BLaER1 treated with 17β-estradiol and CSF1 and Interleukin-3, amounts not matched to agents 10 nM and 100 nM (cell line): ENCODE data around the gene ACCS.

Experiments used
- H3K27ac ChIP-seq, 11 experiments: shearing (Covaris generic); formaldehyde crosslinking; 2 replicates each; pipeline ENCODE4 v1.8.1; 2022
- H3K27me3 ChIP-seq, 11 experiments: shearing (Covaris generic); formaldehyde crosslinking; 2 replicates each; pipeline ENCODE4 v1.8.1; 2022
- H3K36me3 ChIP-seq, 11 experiments: shearing (Covaris generic); formaldehyde crosslinking; 2 replicates each; pipeline ENCODE4 v1.8.1; 2022
- H3K4me1 ChIP-seq, 10 experiments: shearing (Covaris generic); formaldehyde crosslinking; 2 replicates each; pipeline ENCODE4 v1.8.1; 2022
- H3K4me2 ChIP-seq, 11 experiments: shearing (Covaris generic); formaldehyde crosslinking; 2 replicates each; pipeline ENCODE4 v1.8.1; 2022
- H3K4me3 ChIP-seq, 10 experiments: shearing (Covaris generic); formaldehyde crosslinking; 2 replicates each; pipeline ENCODE4 v1.8.1; 2022
- H3K9ac ChIP-seq, 11 experiments: shearing (Covaris generic); formaldehyde crosslinking; 2 replicates each; pipeline ENCODE4 v1.8.1; 2022
- H3K9me3 ChIP-seq, 11 experiments: shearing (Covaris generic); formaldehyde crosslinking; replicated peaks in 1 of 11; 2 replicates each; pipeline ENCODE4 v1.8.1; 2022
- H4K20me1 ChIP-seq, 11 experiments: shearing (Covaris generic); formaldehyde crosslinking; 2 replicates each; pipeline ENCODE4 v1.8.1; 2022
- Cebpa-rat ChIP-seq, 11 experiments: shearing (Covaris generic); IDR thresholded peaks; 2 replicates each; pipeline ENCODE4 v1.8.1; 2022

ACCS gene

DNA sequence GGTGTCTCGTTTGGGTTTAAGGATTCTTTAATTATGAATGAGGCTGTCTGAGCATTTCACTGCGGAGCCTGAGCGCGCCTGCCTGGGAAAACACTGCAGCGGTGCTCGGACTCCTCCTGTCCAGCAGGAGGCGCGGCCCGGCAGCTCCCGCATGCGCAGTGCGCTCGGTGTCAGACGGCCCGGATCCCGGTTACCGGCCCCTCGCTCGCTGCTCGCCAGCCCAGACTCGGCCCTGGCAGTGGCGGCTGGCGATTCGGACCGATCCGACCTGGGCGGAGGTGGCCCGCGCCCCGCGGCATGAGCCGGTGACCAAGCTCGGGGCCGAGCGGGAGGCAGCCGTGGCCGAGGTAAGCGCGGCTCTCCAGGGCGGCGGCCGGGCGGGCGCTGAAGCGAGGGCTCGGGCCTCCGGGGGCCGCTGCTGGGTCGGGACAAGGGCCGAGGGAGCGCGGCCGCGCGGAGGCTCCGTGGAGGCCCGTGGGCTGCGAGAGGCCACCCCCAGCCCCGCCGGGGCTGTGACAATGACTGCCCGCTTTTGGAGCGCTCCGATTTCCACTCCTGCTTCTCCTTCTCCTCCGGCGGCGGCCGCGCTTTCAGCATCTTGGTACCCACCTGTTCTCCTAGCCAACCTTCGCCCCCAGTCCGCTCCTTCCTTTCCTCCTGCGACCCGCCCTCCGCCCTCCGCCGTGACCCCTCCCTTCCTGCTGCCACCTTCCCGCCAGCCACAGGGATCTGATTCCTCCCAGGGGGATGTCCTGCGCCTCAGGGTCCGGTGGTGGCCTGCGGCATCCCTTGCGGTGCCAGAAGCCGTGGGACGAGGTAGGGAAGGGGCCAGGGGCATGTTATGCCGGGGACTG is 29.7 kb downstream of the ACCS start, which contains the start of gene EXT2:
Gene EXT2, plus strand, starts transcription at position 173 of the 854 bp plus-strand sequence. CDS start 12,035 bp downstream, outside the sequence.
- no peak for TF ChIP-seq Cebpa-rat (IDR thresholded peaks at IDR 0.05)
- Histone ChIP-seq H3K4me1 (peaks cover 10 to 23% (median 12%) of the 10 kb centered on the region in 10 experiments), H3K9ac (peak within 1 kb of the TSS; percentile 77 to 95 (median 90)), H3K27ac (peak within 1 kb of the TSS; percentile 64 to 84 (median 82)), H3K4me3 (peak within 1 kb of the TSS; percentile 78 to 98 (median 95)), H3K4me2 (peak within 1 kb of the TSS; percentile 88 to 99 (median 95)), H3K27me3 (no peaks in the 10 kb centered on the region), H3K36me3 (peaks cover 0 to 21% (median 15%) of the 10 kb centered on the region in 11 experiments; a peak in 16 of 22 replicates), H4K20me1 (peaks cover 5 to 47% (median 24%) of the 10 kb centered on the region in 11 experiments; a peak in 17 of 22 replicates), H3K9me3 (peaks cover 0 to 9% (median 0%) of the 10 kb centered on the region in 11 experiments; a peak in 4 of 22 replicates)

DNA sequence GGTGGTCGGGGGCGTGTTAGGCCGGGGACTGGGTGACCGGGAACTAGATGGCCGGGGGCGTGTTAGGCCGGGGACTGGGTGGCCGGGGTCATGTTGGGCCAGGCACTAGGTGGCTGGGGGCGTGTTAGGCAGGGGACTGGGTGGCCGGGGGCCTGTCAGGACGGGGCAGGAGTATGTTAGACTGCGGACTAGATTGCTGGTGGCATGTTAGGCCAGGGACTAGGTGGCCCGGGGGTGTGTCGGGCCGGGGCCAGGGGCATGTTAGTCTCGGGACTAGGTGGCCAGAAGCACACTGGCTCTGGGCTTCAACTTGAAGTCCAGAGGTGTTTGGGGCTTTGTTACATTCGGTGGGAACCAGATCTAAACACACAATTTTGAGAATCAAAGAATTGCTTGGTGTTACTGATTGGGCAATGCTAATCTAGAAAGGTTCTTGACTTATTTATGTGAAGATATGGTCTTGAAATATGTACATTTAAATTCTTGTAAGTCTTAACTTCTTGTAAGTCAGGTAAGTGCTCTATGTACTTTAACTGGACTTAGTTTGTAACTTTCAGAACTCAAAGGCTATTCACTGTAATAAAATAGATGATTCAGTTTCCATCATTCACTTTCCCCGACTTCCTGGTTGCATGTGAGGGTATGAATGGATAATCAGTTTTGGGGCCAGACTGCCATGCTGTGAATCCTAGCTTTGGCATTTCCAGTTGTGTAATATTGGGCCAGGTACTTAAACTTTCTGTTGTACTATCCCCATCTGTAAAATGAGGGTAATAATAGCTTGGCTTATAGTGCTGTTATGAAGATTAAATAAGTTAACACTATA is 30.5 kb downstream of the ACCS start:
- H4K20me1 ChIP-seq = peaks cover 13 to 55% (median 33%) of the 10 kb centered on the region in 11 experiments; a peak in 19 of 22 replicates
- H3K4me1 ChIP-seq = peaks cover 11 to 32% (median 21%) of the 10 kb centered on the region in 10 experiments
- H3K27me3 ChIP-seq = no peaks in the 10 kb centered on the region
- peak overlapping the region; percentile 88 to 99 (median 95) for H3K4me2 ChIP-seq
- H3K9me3 ChIP-seq = peaks cover 0 to 9% (median 0%) of the 10 kb centered on the region in 11 experiments; a peak in 4 of 22 replicates
- H3K4me3 ChIP-seq = peak overlapping the region; percentile 78 to 98 (median 95)
- TF ChIP-seq Cebpa-rat (IDR thresholded peaks at IDR 0.05) = no peak
- peak overlapping the region; percentile 77 to 95 (median 90) for H3K9ac ChIP-seq
- peak overlapping the region in 10 of 11 experiments; percentile 64 to 84 (median 82); a peak in 15 of 22 replicates for H3K27ac ChIP-seq
- H3K36me3 ChIP-seq = peaks cover 0 to 24% (median 16%) of the 10 kb centered on the region in 11 experiments; a peak in 16 of 22 replicates

DNA sequence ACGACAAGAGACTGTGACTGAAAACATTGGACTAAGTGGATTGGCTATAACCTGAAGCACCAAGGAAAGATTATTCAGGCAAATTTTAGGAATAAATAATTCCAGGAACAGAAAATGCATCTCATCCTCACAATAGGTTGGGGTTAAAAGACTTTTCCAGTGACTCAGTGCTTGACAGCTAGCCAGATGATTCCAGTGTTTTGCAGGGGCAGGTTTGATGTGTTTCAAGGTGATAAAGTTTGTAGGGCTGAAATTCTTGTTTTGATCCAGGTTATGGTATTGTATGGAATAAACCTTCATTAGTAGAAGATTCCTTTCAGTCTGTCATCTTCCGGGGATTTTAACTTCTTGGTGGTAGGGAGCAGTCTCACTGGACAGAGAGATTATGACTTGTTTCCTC is 31.8 kb downstream of the ACCS start:
- H3K9me3 ChIP-seq = peaks cover 0 to 9% (median 0%) of the 10 kb centered on the region in 11 experiments; a peak in 4 of 22 replicates
- H3K4me2 ChIP-seq = no peak overlapping the region
- H3K27ac ChIP-seq = no peak overlapping the region
- H3K27me3 ChIP-seq = no peaks in the 10 kb centered on the region
- no peak overlapping the region for H3K4me3 ChIP-seq
- peaks cover 12 to 33% (median 21%) of the 10 kb centered on the region in 10 experiments for H3K4me1 ChIP-seq
- H4K20me1 ChIP-seq = peaks cover 19 to 67% (median 42%) of the 10 kb centered on the region in 11 experiments; a peak in 19 of 22 replicates
- no peak overlapping the region for H3K9ac ChIP-seq
- H3K36me3 ChIP-seq = peaks cover 0 to 24% (median 16%) of the 10 kb centered on the region in 11 experiments; a peak in 16 of 22 replicates
- no peak for TF ChIP-seq Cebpa-rat (IDR thresholded peaks at IDR 0.05)

DNA sequence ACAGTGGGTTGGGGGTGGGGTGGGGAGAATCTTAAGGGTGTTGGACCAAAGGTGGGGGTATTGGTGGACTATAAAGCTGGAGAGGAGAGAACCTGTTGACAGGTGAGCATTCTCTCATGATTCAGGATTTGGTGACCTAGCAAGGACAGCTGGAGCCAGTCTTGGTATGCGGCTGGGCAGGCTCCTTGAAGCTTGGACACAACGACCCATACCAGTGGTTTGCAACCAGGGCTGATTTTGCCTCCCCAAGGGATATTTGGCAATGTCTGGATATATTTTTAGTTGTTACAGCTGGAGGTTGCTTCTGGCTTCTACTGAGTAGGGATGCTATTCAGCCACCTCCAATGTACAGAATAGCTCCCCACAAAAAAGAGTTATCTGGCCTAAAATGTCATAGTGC is 35.0 kb downstream of the ACCS start:
- H3K27ac ChIP-seq = no peak overlapping the region
- H3K4me2 ChIP-seq = peak overlapping the region in 8 of 11 experiments; percentile 29 to 55 (median 50); a peak in 15 of 22 replicates
- peaks cover 0 to 9% (median 0%) of the 10 kb centered on the region in 11 experiments; a peak in 4 of 22 replicates for H3K9me3 ChIP-seq
- peaks cover 19 to 43% (median 32%) of the 10 kb centered on the region in 10 experiments for H3K4me1 ChIP-seq
- peaks cover 19 to 78% (median 41%) of the 10 kb centered on the region in 11 experiments; a peak in 18 of 22 replicates for H4K20me1 ChIP-seq
- H3K36me3 ChIP-seq = peaks cover 0 to 37% (median 18%) of the 10 kb centered on the region in 11 experiments; a peak in 17 of 22 replicates
- no peak overlapping the region for H3K4me3 ChIP-seq
- no peak overlapping the region for H3K9ac ChIP-seq
- no peaks in the 10 kb centered on the region for H3K27me3 ChIP-seq
- TF ChIP-seq Cebpa-rat (IDR thresholded peaks at IDR 0.05) = no peak

- Histone ChIP-seq H4K20me1 (peaks cover 13 to 61% (median 27%) of the 10 kb centered on the region in 11 experiments; a peak in 17 of 22 replicates), H3K9me3 (peaks cover 0 to 9% (median 0%) of the 10 kb centered on the region in 11 experiments; a peak in 4 of 22 replicates), H3K4me3 (no peak overlapping the region), H3K27ac (peak overlapping the region in 5 of 11 experiments; percentile 14 to 52 (median 41); a peak in 8 of 22 replicates), H3K4me2 (peak overlapping the region in 10 of 11 experiments; percentile 14 to 75 (median 50); a peak in 17 of 22 replicates), H3K27me3 (no peaks in the 10 kb centered on the region), H3K4me1 (peaks cover 10 to 34% (median 22%) of the 10 kb centered on the region in 10 experiments; a peak in 19 of 20 replicates), H3K9ac (no peak overlapping the region; a peak in 1 of 22 replicates), H3K36me3 (peaks cover 21 to 54% (median 34%) of the 10 kb centered on the region in 11 experiments)
- TF ChIP-seq Cebpa-rat (IDR thresholded peaks at IDR 0.05) = peak in 7 of 11 experiments; percentile 35 to 63 (median 57); a peak in 7 of 22 replicates
Measured at GRCh38 chr11:44104481-44105294, 38.6 kb downstream of the ACCS start.

DNA sequence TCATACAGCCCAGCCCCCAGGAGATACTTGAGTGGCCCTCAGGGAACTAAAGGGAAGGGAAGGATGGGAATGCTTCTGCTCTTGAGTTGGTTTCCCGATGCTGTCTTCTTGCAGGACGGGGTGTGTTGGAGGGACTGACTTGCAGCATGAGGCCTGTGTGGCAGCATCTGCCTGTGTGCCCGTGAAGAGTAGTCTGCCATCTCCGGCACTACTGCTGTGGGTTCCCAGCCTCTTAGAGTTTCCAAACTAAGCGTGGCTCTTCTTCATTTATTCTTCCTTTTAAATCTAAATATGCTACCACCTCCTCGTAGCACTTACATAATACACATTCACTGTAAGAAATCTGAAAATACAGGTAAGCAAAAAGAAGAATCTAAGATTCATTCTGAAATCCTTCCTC is 42.2 kb downstream of the ACCS start:
- H3K27ac ChIP-seq = no peak overlapping the region
- no peak overlapping the region for H3K9ac ChIP-seq
- peaks cover 39 to 66% (median 52%) of the 10 kb centered on the region in 11 experiments for H3K36me3 ChIP-seq
- no peaks in the 10 kb centered on the region for H3K27me3 ChIP-seq
- H3K9me3 ChIP-seq = no peaks in the 10 kb centered on the region
- peaks cover 0 to 17% (median 12%) of the 10 kb centered on the region in 10 experiments; a peak in 16 of 20 replicates for H3K4me1 ChIP-seq
- H3K4me2 ChIP-seq = no peak overlapping the region
- H3K4me3 ChIP-seq = no peak overlapping the region
- H4K20me1 ChIP-seq = peaks cover 0 to 29% (median 8%) of the 10 kb centered on the region in 11 experiments; a peak in 7 of 22 replicates
- TF ChIP-seq Cebpa-rat (IDR thresholded peaks at IDR 0.05) = no peak

- no peak for TF ChIP-seq Cebpa-rat (IDR thresholded peaks at IDR 0.05)
- no peaks in the 10 kb centered on the region for H3K9me3 ChIP-seq
- H3K27ac ChIP-seq = no peak overlapping the region
- no peak overlapping the region for H3K9ac ChIP-seq
- peaks cover 56 to 83% (median 72%) of the 10 kb centered on the region in 11 experiments for H3K36me3 ChIP-seq
- peaks cover 0 to 5% (median 2%) of the 10 kb centered on the region in 10 experiments; a peak in 12 of 20 replicates for H3K4me1 ChIP-seq
- no peak overlapping the region for H3K4me3 ChIP-seq
- peaks cover 0 to 33% (median 8%) of the 10 kb centered on the region in 11 experiments; a peak in 7 of 22 replicates for H4K20me1 ChIP-seq
- no peaks in the 10 kb centered on the region for H3K27me3 ChIP-seq
- H3K4me2 ChIP-seq = no peak overlapping the region
Measured at GRCh38 chr11:44110231-44110679, 44.2 kb downstream of the ACCS start.
